Glutamatergic neuron (in vitro differentiated cells): ENCODE data around the gene POLN. TPM values are rescaled to one million over a fixed set of nuclear protein-coding genes. Genes with fewer than 3 reads are reported as not detected.

Source experiments
- DNase-seq: peaks from one replicate; pipeline ENCODE4 v3.0.0; 2022
- H3K27ac Mint-ChIP-seq: one replicate; pipeline ENCODE4 v1.8.0; 2020; ENCODE audit warnings: mild to moderate bottlenecking, mixed read lengths, inconsistent platforms; ENCODE audit not compliant: unreplicated experiment
- H3K27me3 Mint-ChIP-seq: one replicate; pipeline ENCODE4 v1.8.0; 2020; ENCODE audit warnings: mild to moderate bottlenecking, moderate library complexity, mixed read lengths, inconsistent platforms; ENCODE audit not compliant: unreplicated experiment
- H3K36me3 Mint-ChIP-seq: one replicate; pipeline ENCODE4 v1.8.0; 2020; ENCODE audit warnings: mild to moderate bottlenecking, mixed read lengths, inconsistent platforms; ENCODE audit not compliant: unreplicated experiment
- H3K4me1 Mint-ChIP-seq: one replicate; pipeline ENCODE4 v1.8.0; 2020; ENCODE audit warnings: mild to moderate bottlenecking, low read depth, mixed read lengths, inconsistent platforms; ENCODE audit not compliant: unreplicated experiment
- H3K4me3 Mint-ChIP-seq: one replicate; pipeline ENCODE4 v1.8.0; 2020; ENCODE audit warnings: mild to moderate bottlenecking, mixed read lengths, inconsistent platforms; ENCODE audit not compliant: unreplicated experiment
- H3K9me3 Mint-ChIP-seq: one replicate; pipeline ENCODE4 v1.8.0; 2020; ENCODE audit warnings: mild to moderate bottlenecking, moderate library complexity, mixed read lengths, inconsistent platforms; ENCODE audit not compliant: unreplicated experiment
- total RNA-seq: library from RNA; stranded (reverse); fragmentation: NEBNext Ultra II Directional; extraction: Animal tissue kit (Norgen Biotek cat#: 25700); gene quantifications from one replicate; pipeline ENCODE4 v1.2.1, GENCODE V29; 2021; ENCODE audit not compliant: unreplicated experiment
- TF ChIP-seq, protein P1 (sequence below): fragments of 200-600 bp; sonication (generic); IDR thresholded peaks from one replicate; pipeline ENCODE4 v1.5.0; 2021; ENCODE audit not compliant: partially characterized antibody, unreplicated experiment

The POLN gene
- total RNA-seq, 1 donor from 2014 or later: 6.8 TPM

GRCh38 chr4:2182994-2183393, 58.9 kb downstream of the POLN start:
- Mint-ChIP-seq H3K4me3 (no peak overlapping the region), H3K27ac (no peak overlapping the region), H3K27me3 (peaks cover 1% of the 10 kb centered on the region), H3K4me1 (no peaks in the 10 kb centered on the region), H3K36me3 (peaks cover 35% of the 10 kb centered on the region), H3K9me3 (peaks cover 11% of the 10 kb centered on the region)
- no peak for DNase-seq
- TF ChIP-seq, protein P1, sequence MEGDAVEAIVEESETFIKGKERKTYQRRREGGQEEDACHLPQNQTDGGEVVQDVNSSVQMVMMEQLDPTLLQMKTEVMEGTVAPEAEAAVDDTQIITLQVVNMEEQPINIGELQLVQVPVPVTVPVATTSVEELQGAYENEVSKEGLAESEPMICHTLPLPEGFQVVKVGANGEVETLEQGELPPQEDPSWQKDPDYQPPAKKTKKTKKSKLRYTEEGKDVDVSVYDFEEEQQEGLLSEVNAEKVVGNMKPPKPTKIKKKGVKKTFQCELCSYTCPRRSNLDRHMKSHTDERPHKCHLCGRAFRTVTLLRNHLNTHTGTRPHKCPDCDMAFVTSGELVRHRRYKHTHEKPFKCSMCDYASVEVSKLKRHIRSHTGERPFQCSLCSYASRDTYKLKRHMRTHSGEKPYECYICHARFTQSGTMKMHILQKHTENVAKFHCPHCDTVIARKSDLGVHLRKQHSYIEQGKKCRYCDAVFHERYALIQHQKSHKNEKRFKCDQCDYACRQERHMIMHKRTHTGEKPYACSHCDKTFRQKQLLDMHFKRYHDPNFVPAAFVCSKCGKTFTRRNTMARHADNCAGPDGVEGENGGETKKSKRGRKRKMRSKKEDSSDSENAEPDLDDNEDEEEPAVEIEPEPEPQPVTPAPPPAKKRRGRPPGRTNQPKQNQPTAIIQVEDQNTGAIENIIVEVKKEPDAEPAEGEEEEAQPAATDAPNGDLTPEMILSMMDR: no peak

GRCh38 chr4:2180410-2180809, 61.5 kb downstream of the POLN start:
- peaks cover 4% of the 10 kb centered on the region for H3K9me3 Mint-ChIP-seq
- H3K27me3 Mint-ChIP-seq: peaks cover 1% of the 10 kb centered on the region
- peaks cover 19% of the 10 kb centered on the region for H3K36me3 Mint-ChIP-seq
- no peak overlapping the region for H3K27ac Mint-ChIP-seq
- no peak for DNase-seq
- no peak overlapping the region for H3K4me3 Mint-ChIP-seq
- no peaks in the 10 kb centered on the region for H3K4me1 Mint-ChIP-seq
- TF ChIP-seq, protein P1: no peak

- TF ChIP-seq, protein P1: no peak
- peaks cover 1% of the 10 kb centered on the region for H3K27me3 Mint-ChIP-seq
- H3K4me3 Mint-ChIP-seq: no peak overlapping the region
- no peaks in the 10 kb centered on the region for H3K4me1 Mint-ChIP-seq
- DNase-seq: no peak
- H3K27ac Mint-ChIP-seq: no peak overlapping the region
- H3K36me3 Mint-ChIP-seq: peaks cover 14% of the 10 kb centered on the region
- peaks cover 1% of the 10 kb centered on the region for H3K9me3 Mint-ChIP-seq
These were observed 62.2 kb downstream of the POLN start for GRCh38 chr4:2179717-2180116.

DNA sequence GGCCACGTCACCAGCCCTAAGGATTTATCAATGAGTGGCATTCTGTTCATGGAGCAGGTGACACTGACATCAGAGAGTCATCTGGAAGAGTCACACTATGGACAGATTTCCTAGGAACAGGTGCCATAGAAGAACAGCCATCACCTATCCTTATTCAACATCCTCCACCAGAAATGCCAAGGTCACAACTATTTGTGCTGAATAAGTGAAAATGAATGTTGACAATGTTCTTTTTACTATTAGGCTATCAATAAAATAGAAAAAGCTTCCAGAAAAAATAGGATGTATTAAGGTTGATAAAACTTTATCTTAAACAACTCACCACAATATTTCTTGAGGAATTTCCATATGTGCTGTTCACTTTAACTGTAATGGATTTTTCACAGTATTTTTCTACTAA, 62.9 kb downstream of the POLN start:
- Mint-ChIP-seq H3K27ac (no peak overlapping the region), H3K27me3 (peaks cover 1% of the 10 kb centered on the region), H3K4me3 (no peak overlapping the region), H3K36me3 (peaks cover 14% of the 10 kb centered on the region), H3K4me1 (no peaks in the 10 kb centered on the region), H3K9me3 (peaks cover 1% of the 10 kb centered on the region)
- DNase-seq: no peak
- TF ChIP-seq, protein P1: no peak

DNA sequence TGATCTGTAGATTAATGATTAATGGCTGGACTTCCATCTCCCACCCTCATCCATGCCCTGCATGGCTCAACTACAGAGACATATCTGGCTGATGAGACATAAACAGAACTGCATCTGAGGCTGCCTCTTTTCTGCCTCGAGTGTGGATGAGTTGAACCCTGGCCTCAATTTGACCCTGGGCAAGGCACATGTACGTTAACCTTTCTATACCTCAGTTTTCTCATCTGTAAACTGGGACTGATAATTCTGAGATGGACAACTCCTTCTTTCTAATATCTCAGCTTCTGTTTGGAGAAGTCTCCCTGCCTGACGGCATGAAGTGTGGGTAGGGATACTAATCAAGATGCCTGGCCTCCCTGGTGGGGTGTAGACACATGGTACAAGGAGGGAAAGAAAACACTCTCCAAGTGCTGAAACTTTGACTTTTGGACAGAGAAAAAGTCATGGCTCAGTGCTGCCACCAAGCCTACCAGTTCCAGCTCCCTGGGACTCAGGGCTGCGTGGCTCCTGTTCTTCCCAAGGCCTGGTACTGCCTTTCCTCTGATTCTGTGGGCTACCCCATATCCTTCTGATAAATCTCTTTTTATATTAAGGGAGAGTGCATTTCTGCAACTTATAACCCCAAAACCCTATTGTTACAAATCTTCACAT, 64.4 kb downstream of the POLN start:
- TF ChIP-seq, protein P1: no peak
- Mint-ChIP-seq H3K4me1 (no peaks in the 10 kb centered on the region), H3K27ac (no peak overlapping the region), H3K36me3 (peaks cover 12% of the 10 kb centered on the region), H3K4me3 (no peak overlapping the region), H3K9me3 (peaks cover 1% of the 10 kb centered on the region), H3K27me3 (peaks cover 1% of the 10 kb centered on the region)
- DNase-seq: no peak
